NB4 (cell line): Measurements from ENCODE around the gene HMBS.

Experiments
- CTCF ChIP-seq: IDR thresholded peaks from one replicate; pipeline ENCODE4 v1.5.1; 2012; ENCODE audit warnings: low read depth, low read length
- MAX ChIP-seq: IDR thresholded peaks from 2 replicates; pipeline ENCODE4 v1.6.1; 2011; ENCODE audit warnings: low read depth, low read length
- MYC ChIP-seq: IDR thresholded peaks from 2 replicates; pipeline ENCODE4 v1.6.1; 2011; ENCODE audit warnings: low read depth, low read length
- POLR2A ChIP-seq: IDR thresholded peaks from 2 replicates; pipeline ENCODE4 v1.6.1; 2011; ENCODE audit warnings: mild to moderate bottlenecking; ENCODE audit not compliant: insufficient read length; ENCODE audit errors: extremely low read depth

- TF ChIP-seq CTCF (no peak), MYC (no peak), POLR2A (no peak), MAX (no peak)
Observed at GRCh38 chr11:119061256-119061655, 23.4 kb upstream of the HMBS start.
